Spinal cord (tissue), 10 donors: ENCODE measurements around the gene CCDC69. TPM values are rescaled to one million over a fixed set of nuclear protein-coding genes. Genes with fewer than 3 reads are reported as not detected.
A peak's percentile ranks its signal among the peaks of the same experiment; 100 is the strongest.

Source experiments
- DNase-seq, 6 donors: peaks; one replicate each; pipeline versions ENCODE4 v3.0.0 to v3.0.0-alpha.2; 2013 to 2015; ENCODE audit warnings: low spot score in 6 of 6, low read depth in 4 of 6
- H3K27ac ChIP-seq: one replicate; pipeline ENCODE4 v1.5.1; 2013; ENCODE audit warnings: low read depth, low read length, control low read depth
- H3K27me3 ChIP-seq: one replicate; pipeline ENCODE4 v1.6.1; 2013; ENCODE audit warnings: low read length; ENCODE audit not compliant: control insufficient read depth, insufficient read depth
- H3K36me3 ChIP-seq: one replicate; pipeline ENCODE4 v1.6.1; 2013; ENCODE audit warnings: low read length; ENCODE audit not compliant: control insufficient read depth, insufficient read depth
- H3K4me1 ChIP-seq: one replicate; pipeline ENCODE4 v1.6.1; 2013; ENCODE audit warnings: low read length; ENCODE audit not compliant: control insufficient read depth, insufficient read depth
- H3K4me3 ChIP-seq: one replicate; pipeline ENCODE4 v1.5.1; 2013; ENCODE audit warnings: low read depth, low read length, control low read depth
- H3K9me3 ChIP-seq: one replicate; pipeline ENCODE4 v1.6.1; 2013; ENCODE audit warnings: low read length; ENCODE audit not compliant: control insufficient read depth, insufficient read depth
- WGBS: methylation state at CpG from one replicate; pipeline ENCODE4 v1.1.5; 2013; ENCODE audit warnings: missing lambda C conversion rate; ENCODE audit not compliant: insufficient coverage; 5-methylcytosine and 5-hydroxymethylcytosine counted together
- polyA plus RNA-seq, 2 donors: library from polyadenylated mRNA; unstranded; fragments of 120-200 nt; gene quantifications; one replicate each; pipeline ENCODE4 v1.2.1, GENCODE V29; 2013; ENCODE audit not compliant: insufficient read length in 2 of 2
- total RNA-seq, 2 donors: library from RNA; depleted of rRNA in 1 of 2; stranded (reverse); fragments of 120-200 nt in 1 of 2; fragments of >200 nt in 1 of 2; gene quantifications; one replicate each; pipeline versions ENCODE4 v1.2.3 to v1.2.4, GENCODE V29; 2013 to 2014
- donor health status: healthy.

The CCDC69 gene
- total and polyA plus RNA-seq, 4 donors: 2.4 to 7.1 (median 4.4) TPM

- Histone ChIP-seq H3K4me3 (no peak overlapping the region), H3K9me3 (no peaks in the 10 kb centered on the region), H3K36me3 (peaks cover 69% of the 10 kb centered on the region), H3K27me3 (no peaks in the 10 kb centered on the region), H3K4me1 (peaks cover 36% of the 10 kb centered on the region), H3K27ac (peak overlapping the region; percentile 54)
- peak in 2 of 6 donors; percentile 72 to 82 for DNase-seq
- WGBS: 31% methylated on average over 5 of the region's 7 CpGs
These were observed 83.0 kb downstream of the CCDC69 start for GRCh38 chr5:151140686-151141459.

GRCh38 chr5:151139646-151140045 lies 84.2 kb downstream of the CCDC69 start:
- peaks cover 35% of the 10 kb centered on the region for H3K4me1 ChIP-seq
- no peak overlapping the region for H3K27ac ChIP-seq
- no peak for DNase-seq
- H3K27me3 ChIP-seq: no peaks in the 10 kb centered on the region
- peaks cover 68% of the 10 kb centered on the region for H3K36me3 ChIP-seq
- no CpG with 5 or more reads among the region's 3 CpGs for WGBS
- no peak overlapping the region for H3K4me3 ChIP-seq
- H3K9me3 ChIP-seq: no peaks in the 10 kb centered on the region

GRCh38 chr5:151139015-151139414 lies 84.9 kb downstream of the CCDC69 start:
- 98% methylated on average over 5 of the region's 8 CpGs for WGBS
- peaks cover 70% of the 10 kb centered on the region for H3K36me3 ChIP-seq
- H3K27ac ChIP-seq: no peak overlapping the region
- no peaks in the 10 kb centered on the region for H3K9me3 ChIP-seq
- DNase-seq: no peak
- no peaks in the 10 kb centered on the region for H3K27me3 ChIP-seq
- peaks cover 31% of the 10 kb centered on the region for H3K4me1 ChIP-seq
- H3K4me3 ChIP-seq: no peak overlapping the region

- Histone ChIP-seq H3K4me1 (peaks cover 31% of the 10 kb centered on the region), H3K27me3 (no peaks in the 10 kb centered on the region), H3K36me3 (peaks cover 77% of the 10 kb centered on the region), H3K9me3 (no peaks in the 10 kb centered on the region), H3K27ac (no peak overlapping the region), H3K4me3 (no peak overlapping the region)
- 75% methylated on average over 1 of the region's 1 CpG for WGBS
- no peak for DNase-seq
These were observed 85.8 kb downstream of the CCDC69 start for GRCh38 chr5:151138114-151138513.

- Histone ChIP-seq H3K4me3 (no peak overlapping the region), H3K4me1 (peaks cover 23% of the 10 kb centered on the region), H3K27me3 (no peaks in the 10 kb centered on the region), H3K27ac (no peak overlapping the region), H3K36me3 (peaks cover 84% of the 10 kb centered on the region), H3K9me3 (no peaks in the 10 kb centered on the region)
- WGBS: 92% methylated on average over 4 of the region's 10 CpGs
- no peak for DNase-seq
These were observed 86.6 kb downstream of the CCDC69 start for GRCh38 chr5:151137067-151137825.

- no peak overlapping the region for H3K4me3 ChIP-seq
- H3K27ac ChIP-seq: no peak overlapping the region
- H3K9me3 ChIP-seq: no peaks in the 10 kb centered on the region
- H3K27me3 ChIP-seq: no peaks in the 10 kb centered on the region
- WGBS: 90% methylated on average over 2 of the region's 3 CpGs
- no peaks in the 10 kb centered on the region for H3K4me1 ChIP-seq
- no peak for DNase-seq
- H3K36me3 ChIP-seq: peaks cover 91% of the 10 kb centered on the region
These were observed 89.7 kb downstream of the CCDC69 start for GRCh38 chr5:151134228-151134627.

- no peaks in the 10 kb centered on the region for H3K4me1 ChIP-seq
- WGBS: 77% methylated on average over 3 of the region's 4 CpGs
- H3K27ac ChIP-seq: no peak overlapping the region
- peaks cover 89% of the 10 kb centered on the region for H3K36me3 ChIP-seq
- H3K9me3 ChIP-seq: no peaks in the 10 kb centered on the region
- no peak overlapping the region for H3K4me3 ChIP-seq
- H3K27me3 ChIP-seq: no peaks in the 10 kb centered on the region
- DNase-seq: no peak
These were observed 90.9 kb downstream of the CCDC69 start for GRCh38 chr5:151132963-151133362.

Other genes starting within 250 kb of the CCDC69 start
- gene GPX3, start 203.5 kb downstream of the CCDC69 start, total RNA-seq: 10 to 100 TPM; 22.7 to 42.0 TPM
- 10 to 100 TPM; 25.5 to 41.6 TPM for gene GPX3, start 203.5 kb downstream of the CCDC69 start, polyA plus RNA-seq
- gene TNIP1, start 143.1 kb downstream of the CCDC69 start, total RNA-seq: 10 to 100 TPM; 25.5 to 63.7 TPM
- 10 to 100 TPM; 51.9 to 52.9 TPM for gene TNIP1, start 143.1 kb downstream of the CCDC69 start, polyA plus RNA-seq
- gene ANXA6, start 66.3 kb downstream of the CCDC69 start, total RNA-seq: 100 to 1,000 TPM; 287 to 301 TPM
- gene ANXA6, start 66.3 kb downstream of the CCDC69 start, polyA plus RNA-seq: 100 to 1,000 TPM; 215 to 255 TPM
- gene GM2A, start 29.1 kb upstream of the CCDC69 start, total RNA-seq: 10 to 100 TPM; 39.7 to 59.2 TPM
- gene GM2A, start 29.1 kb upstream of the CCDC69 start, polyA plus RNA-seq: 10 to 100 TPM; 44.8 to 51.3 TPM
- gene SLC36A3, start 79.7 kb upstream of the CCDC69 start, total RNA-seq: not detected
- not detected for gene SLC36A3, start 79.7 kb upstream of the CCDC69 start, polyA plus RNA-seq
- under 1 TPM; 0.06 to 0.30 TPM for gene SLC36A2, start 123.5 kb upstream of the CCDC69 start, total RNA-seq
- under 1 TPM in 1 of 2 donors, not detected in 1; 0.24 TPM for gene SLC36A2, start 123.5 kb upstream of the CCDC69 start, polyA plus RNA-seq
- gene SLC36A1, start 223.5 kb upstream of the CCDC69 start, total RNA-seq: 10 to 100 TPM; 14.3 to 14.5 TPM
- 10 to 100 TPM; 11.4 to 13.4 TPM for gene SLC36A1, start 223.5 kb upstream of the CCDC69 start, polyA plus RNA-seq